Measurements from ENCODE around the gene RNU1-4.
"Not testable (repeated sequence)": the region's sequence is repeated elsewhere in the genome, so short reads cannot be mapped to it uniquely, and the experiment has no call there.

DNA sequence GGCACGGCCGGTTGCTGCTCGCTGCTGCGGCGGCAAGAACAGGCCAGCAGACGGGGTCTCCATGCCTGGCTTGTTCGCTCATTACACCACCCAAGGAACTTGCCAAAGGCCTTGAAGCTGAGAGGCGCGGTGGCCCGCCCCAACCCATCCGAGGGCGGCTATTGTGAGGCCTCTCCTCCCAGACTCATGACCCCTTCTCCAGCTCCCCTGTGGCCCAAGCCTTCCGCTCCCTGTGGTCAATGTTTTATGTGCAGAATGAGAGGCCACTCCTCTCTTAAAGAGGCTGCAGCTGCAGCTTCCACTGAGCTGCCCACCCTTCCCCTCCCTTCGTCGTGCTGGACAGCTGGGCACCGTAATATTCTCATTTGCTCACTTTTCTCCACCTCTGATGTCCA, 46.0 kb upstream of the RNU1-4 start:
- TF ChIP-seq CTCF (IDR thresholded peaks at IDR 0.05 in 8 of 11, conservative IDR thresholded peaks at IDR 0.05 in 3 of 11); POLR2AphosphoS5 (IDR thresholded peaks at IDR 0.05): not testable (repeated sequence)

All from spleen (tissue), 7 donors.